ENCODE measurements around the gene SARS1. TPM values are rescaled to one million over a fixed set of nuclear protein-coding genes. Genes with fewer than 3 reads are reported as not detected.
"Not testable (repeated sequence)": the region's sequence is repeated elsewhere in the genome, so short reads cannot be mapped to it uniquely, and the experiment has no call there.

SARS1 gene
- total RNA-seq, 1 donor: 235 TPM

GRCh38 chr1:109210058-109210457, 3.7 kb upstream of the SARS1 start:
- TF ChIP-seq CTCF (IDR thresholded peaks at IDR 0.05; ENCODE audit: insufficient read depth, low read depth, low read length): no peak
- DNase-seq (ENCODE audit: low read depth): no peak
- no peak overlapping the region for H3K4me3 ChIP-seq (ENCODE audit: low read depth, low read length)

GRCh38 chr1:109213345-109213823, 334 bp upstream of the SARS1 start:
- no peak for DNase-seq (ENCODE audit: low read depth)
- peak overlapping the region; percentile 100 for H3K4me3 ChIP-seq (ENCODE audit: low read depth, low read length)
- TF ChIP-seq CTCF (IDR thresholded peaks at IDR 0.05; ENCODE audit: insufficient read depth, low read depth, low read length): no peak

- DNase-seq (ENCODE audit: low read depth): peak; percentile 96
- H3K4me3 ChIP-seq (ENCODE audit: low read depth, low read length): peak overlapping the region; percentile 100
- TF ChIP-seq CTCF (IDR thresholded peaks at IDR 0.05; ENCODE audit: insufficient read depth, low read depth, low read length): no peak
Measured at GRCh38 chr1:109214695-109215623, 1.2 kb downstream of the SARS1 start.

DNA sequence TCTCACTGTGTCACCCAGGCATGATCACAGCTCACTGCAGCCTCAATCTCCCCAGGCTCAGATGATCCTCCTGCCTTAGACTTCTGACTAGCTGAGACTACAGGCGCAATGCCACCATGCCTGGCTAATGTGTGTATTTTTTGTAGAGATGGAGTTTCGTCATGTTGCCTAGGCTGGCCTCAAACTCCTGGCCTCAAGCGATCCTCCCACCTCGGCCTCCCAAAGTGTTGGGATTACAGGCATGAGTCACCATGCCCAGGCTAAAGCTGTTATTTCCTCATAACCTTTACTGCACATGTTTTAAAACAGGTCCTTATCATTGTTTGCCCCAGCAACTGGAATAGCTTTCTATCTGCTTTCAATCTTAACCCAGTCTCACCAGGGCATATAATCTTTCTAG, 2.9 kb downstream of the SARS1 start:
- DNase-seq (ENCODE audit: low read depth): peak; percentile 31

DNA sequence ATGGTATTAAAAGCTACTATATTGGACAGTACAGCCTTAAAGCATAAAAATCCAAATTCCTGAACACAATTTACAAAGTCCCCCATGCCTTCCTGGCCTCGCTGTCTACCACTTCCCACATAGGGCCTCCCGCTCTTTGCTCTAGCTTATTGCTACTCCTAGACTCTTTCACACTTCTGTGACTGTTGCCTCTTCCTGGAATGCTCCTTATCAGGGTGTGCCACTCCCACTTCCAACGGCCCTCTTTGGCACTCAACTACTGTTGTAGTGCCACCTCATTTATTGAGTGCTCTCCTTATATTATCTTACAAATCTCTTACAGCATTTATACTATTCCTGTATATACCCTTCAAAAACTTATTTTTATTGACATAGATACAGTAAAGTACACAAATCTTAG, 4.8 kb downstream of the SARS1 start:
- TF ChIP-seq CTCF (IDR thresholded peaks at IDR 0.05; ENCODE audit: insufficient read depth, low read depth, low read length): no peak
- no peak for DNase-seq (ENCODE audit: low read depth)
- H3K4me3 ChIP-seq (ENCODE audit: low read depth, low read length): no peak overlapping the region

More for the DNA sequence above, 2.9 kb downstream of the SARS1 start:
- TF ChIP-seq CTCF (IDR thresholded peaks at IDR 0.05; ENCODE audit: insufficient read depth, low read depth, low read length): no peak
- no peak overlapping the region for H3K4me3 ChIP-seq (ENCODE audit: low read depth, low read length)

- not testable (repeated sequence) for DNase-seq (ENCODE audit: low read depth); H3K4me3 ChIP-seq (ENCODE audit: low read depth, low read length)
Measured at GRCh38 chr1:109221201-109221600, 7.5 kb downstream of the SARS1 start.

- TF ChIP-seq CTCF (IDR thresholded peaks at IDR 0.05; ENCODE audit: insufficient read depth, low read depth, low read length): no peak
- H3K4me3 ChIP-seq (ENCODE audit: low read depth, low read length): no peak overlapping the region
- no peak for DNase-seq (ENCODE audit: low read depth)
Measured at GRCh38 chr1:109225308-109225707, 11.6 kb downstream of the SARS1 start.

All from fibroblast of villous mesenchyme (primary cell).